ENCODE data around the gene ALKBH2.

Gene ALKBH2

DNA sequence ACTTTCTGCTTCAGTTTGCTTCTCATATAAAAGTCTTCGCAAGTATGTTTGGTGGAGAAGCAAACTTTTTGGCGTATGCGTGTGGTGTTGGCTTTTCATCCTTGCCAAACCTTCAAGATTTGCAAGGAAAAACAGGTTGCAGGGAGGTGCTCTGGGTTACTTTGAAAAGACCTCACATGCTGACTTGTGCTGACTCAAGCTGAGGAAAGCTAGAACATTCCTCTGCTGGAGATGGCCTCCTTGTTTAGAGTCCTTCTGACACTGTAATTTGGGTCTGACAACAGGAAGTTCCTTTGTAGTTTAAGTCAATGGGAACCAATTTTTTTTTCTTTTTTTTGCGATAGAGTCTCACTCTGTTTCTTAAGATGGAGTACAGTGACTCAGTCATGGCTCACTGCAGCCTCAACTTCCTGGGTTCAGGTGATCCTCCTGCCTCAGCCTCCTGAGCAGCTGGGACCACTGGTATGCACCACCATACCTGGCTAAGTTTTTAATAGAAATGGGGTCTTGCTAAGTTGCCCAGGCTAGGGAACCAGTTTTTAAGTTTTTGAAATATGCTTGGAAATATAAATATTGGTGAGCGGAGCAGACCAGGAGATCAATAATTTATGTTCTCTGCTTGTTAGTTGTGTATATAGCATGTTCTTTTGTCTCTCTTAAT is 20.5 kb upstream of the ALKBH2 start:
- no peak for DNase-seq

DNA sequence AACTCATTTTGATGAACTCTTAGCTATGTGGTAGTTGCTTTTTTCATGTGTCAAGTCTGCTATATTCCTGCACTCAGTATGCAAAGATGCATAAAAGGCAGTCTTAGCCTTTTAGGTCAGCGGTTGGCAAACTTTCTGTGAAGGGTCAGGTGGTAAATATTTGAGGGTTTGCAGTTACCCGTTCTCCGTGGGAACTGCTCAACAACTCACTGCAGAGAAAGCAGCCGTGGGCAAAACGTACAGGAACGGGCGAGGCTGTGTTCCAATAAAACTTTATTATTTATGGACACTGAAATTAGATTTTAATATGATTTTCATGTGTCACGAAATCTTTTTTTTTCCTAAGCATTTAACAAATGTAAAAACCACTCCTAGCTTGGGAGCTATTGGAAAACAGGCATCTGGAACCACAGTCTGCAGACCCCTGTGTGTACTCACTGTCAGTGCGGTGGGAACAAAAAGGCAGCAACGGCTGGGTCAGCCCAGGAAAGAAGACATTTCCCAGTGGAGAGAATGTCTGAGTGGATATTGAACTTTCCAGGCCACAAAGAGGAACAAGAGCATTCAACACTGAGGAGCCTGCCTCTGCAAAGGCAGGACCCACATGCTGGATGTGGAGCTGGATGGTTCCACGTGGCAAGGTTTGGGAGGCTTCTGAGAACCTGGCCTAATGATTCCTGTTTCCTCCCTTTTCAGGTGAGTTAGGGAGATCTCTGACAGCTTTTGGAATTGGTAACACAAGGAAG is 19.6 kb upstream of the ALKBH2 start:
- DNase-seq = no peak

DNA sequence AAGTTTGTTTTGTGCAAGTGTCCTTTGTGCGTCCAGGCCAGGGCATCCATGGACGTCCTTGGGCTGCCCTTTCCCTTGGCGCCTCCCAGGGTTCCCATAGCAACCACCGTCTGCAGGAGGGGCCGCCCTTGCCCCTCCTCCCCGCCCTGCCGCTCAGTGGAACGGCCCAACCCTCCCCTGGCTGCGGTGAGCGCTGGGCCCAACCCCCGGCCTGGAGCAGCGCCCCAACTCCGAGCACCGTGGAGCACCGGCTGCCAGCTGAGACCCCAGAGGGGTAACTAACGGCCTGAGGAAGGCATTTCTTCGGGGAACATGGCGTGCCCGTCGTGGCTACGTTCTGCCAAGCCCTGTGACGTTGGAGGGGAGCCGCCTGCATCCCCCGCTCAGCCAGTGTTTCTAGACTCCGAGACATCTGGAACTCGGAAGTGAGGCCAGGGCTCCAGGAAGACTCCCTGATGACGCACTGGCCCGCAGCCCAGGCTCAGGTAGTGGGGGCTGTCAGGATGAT is 17.8 kb upstream of the ALKBH2 start:
- DNase-seq = no peak

DNA sequence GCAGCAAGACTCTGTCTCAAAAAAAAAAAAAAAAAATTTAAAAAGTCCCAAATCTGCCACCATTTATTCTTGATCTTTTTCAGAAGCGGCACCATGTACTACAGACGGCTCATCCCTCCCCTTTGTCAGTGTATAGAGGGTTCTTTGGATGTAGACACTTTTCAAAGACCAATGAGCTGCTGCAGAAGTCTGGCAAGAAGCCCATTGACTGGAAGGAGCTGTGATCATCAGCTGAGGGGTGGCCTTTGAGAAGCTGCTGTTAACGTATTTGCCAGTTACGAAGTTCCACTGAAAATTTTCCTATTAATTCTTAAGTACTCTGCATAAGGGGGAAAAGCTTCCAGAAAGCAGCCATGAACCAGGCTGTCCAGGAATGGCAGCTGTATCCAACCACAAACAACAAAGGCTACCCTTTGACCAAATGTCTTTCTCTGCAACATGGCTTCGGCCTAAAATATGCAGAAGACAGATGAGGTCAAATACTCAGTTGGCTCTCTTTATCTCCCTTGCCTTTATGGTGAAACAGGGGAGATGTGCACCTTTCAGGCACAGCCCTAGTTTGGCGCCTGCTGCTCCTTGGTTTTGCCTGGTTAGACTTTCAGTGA is 16.6 kb upstream of the ALKBH2 start:
- DNase-seq = no peak

DNA sequence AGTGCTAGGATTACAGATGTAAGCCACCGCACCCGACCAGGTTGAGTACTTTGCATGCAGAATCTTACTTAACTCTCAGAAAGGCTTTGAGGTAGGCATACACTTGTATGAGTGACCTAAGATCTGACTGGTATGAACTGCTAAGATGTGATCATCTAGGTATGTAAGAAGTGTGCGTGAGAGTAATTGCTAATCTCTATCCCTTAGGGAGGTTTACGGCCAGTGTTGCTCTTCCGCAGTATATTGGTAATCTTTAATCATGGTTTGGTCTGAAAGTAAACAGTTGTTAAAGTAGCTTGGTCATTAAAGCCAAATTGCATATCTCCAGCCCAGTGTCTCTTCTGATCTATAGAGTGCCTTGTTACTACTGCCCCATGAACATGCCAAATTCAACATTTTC is 11.9 kb upstream of the ALKBH2 start:
- DNase-seq = no peak

DNA sequence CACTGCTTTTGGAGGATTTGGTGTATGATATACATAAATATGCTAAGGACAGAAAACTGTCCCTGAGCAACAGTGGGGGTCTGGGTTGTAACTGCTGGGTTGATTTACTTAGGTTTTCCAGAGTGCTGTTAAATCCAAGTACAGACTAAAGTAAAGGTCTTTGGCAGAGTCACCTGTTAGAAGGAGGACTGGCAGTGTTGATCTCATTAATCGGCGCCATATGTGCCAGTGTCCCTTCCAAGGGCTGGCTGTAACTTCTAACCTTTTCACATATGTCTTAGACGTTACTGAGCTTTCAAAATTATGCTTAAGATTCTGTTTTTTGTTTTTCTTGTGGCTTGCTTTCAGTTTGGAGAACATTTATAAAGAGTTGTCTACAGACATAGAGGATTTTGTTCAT is 9.2 kb upstream of the ALKBH2 start:
- DNase-seq = no peak

DNA sequence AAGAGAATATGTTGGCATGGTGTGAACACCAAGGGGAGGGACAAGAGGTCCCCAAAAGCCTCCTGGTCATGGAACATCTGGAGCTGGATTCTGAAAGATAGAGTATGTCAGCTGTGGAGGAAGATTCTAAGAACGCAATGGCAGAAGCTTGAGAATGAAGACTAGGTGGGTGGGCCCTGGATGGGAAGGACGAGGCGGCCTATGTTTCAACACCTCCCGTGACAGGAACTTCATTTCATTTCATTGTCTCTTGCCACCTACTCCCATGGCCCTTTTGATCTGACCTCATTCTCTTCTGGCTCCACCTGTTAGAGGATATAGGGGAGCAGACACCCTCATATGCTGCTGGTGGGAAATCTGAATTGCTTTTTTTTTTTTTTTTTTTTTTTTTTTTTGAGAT is 7.5 kb upstream of the ALKBH2 start:
- no peak for DNase-seq

DNA sequence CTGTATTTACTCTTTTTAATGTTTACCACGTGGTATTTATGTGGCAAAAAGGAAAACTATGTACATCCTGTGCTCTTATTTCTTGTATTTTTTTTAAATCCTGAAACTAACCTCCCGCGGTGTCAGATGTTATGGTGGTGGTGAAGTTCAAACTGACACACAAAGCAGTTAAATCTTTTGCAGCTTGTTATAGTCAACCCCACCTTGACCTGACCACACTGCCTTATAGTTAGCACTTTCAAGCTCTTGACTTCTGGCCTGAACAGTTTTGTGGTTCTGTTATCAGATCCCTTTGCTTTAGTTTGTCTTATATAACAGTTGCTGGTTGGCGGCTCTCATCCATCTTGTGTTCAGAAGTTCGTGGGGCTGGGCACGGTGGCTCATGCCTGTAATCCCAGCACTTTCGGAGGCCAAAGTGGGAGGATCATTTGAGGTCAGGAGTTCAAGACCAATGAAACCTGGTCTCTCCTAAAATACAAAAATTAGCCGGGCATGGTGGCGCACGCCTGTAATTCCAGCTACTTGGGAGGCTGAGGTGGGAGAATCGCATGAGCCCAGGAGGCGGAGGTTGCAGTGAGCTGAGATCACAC is 6.3 kb upstream of the ALKBH2 start:
- no peak for DNase-seq

DNA sequence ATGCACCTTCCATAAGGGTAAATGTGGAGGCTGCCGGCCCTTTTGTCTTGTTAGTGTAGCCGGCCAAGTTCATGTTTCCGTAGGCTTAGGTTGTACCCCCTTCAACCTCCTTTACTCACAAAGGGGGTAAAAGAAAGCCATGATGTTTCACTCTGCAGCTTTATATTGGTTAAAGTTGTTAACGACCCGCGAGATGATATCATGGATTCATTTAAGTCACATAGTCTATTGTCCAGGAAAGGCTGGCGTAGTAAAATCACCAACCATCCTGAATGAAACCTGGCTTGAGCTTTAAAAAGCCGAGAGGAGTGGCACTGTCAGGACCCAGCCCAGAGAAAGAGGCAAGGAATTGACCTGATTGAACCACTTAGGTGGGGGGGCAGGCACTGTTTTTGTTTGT is 5.4 kb upstream of the ALKBH2 start:
- DNase-seq = no peak

DNA sequence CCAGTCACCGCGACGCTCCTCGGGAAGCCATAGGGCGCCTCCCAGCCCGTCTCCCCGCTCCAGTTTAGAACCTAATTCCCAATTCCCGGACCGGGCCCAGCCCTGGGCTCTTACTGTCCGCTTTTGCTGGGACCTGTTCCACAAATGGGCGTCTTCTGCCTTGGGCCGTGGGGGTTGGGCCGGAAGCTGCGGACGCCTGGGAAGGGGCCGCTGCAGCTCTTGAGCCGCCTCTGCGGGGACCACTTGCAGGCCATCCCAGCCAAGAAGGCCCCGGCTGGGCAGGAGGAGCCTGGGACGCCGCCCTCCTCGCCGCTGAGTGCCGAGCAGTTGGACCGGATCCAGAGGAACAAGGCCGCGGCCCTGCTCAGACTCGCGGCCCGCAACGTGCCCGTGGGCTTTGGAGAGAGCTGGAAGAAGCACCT is 4.9 kb upstream of the ALKBH2 start:
- no peak for DNase-seq

DNA sequence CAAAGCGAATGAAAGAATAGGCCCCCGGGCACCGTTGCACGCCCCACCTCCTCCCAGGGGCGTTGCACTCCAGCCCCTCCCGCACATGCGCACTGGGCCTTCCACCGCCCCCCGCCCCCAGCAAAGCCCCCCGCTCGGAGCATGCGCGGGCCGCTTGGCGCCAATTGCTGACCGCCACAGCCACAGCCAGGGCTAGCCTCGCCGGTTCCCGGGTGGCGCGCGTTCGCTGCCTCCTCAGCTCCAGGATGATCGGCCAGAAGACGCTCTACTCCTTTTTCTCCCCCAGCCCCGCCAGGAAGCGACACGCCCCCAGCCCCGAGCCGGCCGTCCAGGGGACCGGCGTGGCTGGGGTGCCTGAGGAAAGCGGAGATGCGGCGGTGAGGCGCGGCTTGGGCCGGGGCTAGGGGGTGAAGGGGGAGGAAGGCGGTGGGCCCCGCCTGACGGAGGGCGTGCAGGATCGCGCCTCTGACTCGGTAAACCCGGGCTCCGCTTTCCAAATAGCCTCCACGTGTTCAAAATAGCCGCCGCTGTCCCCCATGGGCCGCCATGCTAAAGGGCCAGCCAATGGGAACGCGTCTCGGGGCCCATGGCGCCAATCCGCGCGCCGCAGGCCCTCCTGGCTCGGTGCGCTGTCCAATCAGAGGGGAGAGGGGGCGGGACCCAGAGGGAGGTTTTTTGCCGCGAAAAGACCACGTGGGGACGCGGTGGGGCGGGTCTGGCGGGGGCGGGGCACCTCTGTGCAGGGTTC is 4.3 kb upstream of the ALKBH2 start, which contains the start of gene UNG:
Gene UNG (plus strand): TSS at position 163 of the 748 bp plus-strand sequence. CDS start 83 bp downstream, at position 246.
- peak; percentile 72 for DNase-seq

DNA sequence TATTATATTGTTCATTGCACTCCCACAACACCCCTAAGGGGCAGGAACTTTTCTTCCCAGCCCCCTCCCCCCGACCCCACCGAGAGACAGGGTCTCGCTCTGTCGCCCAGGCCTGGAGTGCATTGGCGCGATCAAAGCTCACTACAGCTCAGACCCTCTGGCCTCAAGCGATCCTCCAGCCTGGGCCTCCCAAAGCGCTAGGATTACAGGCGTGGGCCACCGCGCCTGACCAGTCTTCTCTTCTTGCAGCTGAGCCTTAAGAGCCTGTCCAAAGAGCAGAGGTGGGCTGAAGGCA is 3.8 kb upstream of the ALKBH2 start:
- DNase-seq = no peak

DNA sequence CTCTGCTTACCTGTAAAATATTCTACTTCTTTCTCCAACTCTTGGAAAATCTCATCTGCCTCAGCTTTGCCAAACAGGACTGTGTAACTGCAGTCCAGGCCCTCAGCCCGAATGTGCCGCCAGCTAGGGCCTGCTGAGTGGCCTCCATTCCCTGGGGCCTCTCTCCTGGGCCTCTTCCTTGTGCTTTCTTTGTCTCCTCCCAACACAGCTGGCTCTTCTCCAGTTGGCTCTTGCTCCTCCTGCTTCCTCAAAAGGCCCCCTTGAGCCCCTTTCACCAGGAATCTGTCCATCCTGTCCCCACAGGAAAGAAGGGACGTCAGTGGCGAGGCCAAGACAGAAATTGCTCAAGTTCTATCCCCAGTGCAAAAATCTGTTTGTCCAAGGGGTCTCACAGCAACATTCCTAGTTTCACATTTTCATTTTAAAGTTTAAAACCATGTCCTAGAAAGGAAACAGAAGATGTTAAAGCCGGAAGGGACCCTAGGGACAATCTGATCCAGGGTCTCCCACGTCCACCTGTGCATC is 713 bp downstream of the ALKBH2 start:
- no peak for DNase-seq

DNA sequence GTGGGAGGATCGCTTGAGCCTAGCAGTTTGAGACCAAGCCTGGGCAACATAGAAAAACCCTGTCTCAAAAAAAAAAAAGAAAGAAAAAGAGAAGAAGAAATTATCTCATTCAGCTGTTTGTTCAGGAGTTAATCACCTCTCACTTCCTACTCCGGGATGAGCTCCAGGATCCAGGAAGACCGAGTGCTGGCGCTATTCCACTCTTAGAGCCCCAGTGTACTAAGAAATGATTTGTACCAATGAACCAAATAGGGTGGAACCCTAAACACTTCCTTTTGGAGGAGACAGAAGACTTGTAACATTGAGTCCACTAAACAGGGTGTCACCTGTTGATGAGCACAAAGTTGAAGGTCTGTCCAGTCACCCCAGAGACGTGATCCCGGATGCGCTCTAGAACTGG is 3.6 kb downstream of the ALKBH2 start:
- DNase-seq = no peak

DNA sequence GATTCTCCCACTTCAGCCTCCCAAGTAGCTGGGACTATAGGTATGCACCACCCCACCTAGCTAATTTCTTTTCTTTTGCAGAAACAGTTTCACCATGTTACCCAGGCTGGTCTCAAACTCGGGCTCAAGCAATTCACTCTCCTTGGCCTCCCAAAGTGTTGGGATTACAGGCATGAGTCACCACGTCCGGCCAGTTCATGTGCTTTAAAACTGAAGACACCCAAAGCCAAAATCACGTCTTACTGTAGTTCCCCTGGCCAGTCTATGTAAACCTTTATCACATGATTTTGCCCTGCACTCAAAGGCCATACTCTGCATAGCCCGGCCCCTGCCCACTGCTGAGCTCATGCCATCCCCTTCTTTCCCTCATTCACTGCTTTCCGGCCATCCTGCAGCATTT is 4.5 kb downstream of the ALKBH2 start:
- no peak for DNase-seq

DNA sequence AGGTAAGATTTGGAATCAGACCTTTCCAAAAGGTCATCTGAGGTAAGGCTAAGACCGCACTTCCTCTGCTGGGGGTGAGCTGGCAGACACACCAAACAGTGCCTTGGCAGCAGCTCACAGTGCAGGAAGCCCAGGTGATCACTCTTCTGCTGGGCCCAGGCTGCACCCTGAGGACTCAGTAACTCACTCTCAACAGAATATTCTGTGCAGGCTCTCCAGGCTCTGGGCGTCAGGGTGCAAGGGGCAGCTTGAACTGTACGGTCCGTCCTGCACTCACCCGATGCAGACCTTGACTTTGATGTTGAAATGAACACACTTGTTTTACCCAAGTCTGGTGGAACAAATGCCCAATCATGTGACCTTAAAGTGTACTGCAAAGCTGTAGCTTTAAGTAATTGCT is 6.0 kb downstream of the ALKBH2 start:
- DNase-seq = no peak

DNA sequence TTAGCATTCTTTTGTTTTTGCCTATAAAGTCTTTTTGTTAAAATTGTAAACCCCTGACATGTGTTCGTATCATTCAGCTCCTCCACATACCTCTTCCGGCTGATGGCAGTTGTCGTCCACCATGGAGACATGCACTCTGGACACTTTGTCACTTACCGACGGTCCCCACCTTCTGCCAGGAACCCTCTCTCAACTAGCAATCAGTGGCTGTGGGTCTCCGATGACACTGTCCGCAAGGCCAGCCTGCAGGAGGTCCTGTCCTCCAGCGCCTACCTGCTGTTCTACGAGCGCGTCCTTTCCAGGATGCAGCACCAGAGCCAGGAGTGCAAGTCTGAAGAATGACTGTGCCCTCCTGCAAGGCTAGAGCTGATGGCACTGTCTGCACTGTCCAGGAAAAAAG is 7.7 kb downstream of the ALKBH2 start:
- DNase-seq = no peak

DNA sequence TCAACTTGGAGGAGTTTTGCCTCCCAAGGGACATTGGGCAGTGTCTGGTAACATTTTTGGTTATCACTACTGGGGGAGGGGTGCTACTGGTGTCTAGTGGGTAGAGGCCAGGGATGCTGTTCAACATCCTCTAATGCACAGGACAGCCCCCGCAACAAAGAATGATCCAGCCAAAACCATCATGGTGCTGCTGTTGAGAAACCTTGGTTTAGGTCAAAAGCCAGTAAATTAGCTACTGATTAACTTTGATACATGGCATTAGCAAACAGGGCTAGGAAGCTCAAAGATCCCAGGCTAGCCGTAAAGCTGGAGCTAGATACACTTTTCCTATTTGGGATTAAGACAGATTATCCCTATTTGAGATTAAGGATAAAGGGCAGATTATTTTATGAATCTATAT is 8.8 kb downstream of the ALKBH2 start:
- no peak for DNase-seq

DNA sequence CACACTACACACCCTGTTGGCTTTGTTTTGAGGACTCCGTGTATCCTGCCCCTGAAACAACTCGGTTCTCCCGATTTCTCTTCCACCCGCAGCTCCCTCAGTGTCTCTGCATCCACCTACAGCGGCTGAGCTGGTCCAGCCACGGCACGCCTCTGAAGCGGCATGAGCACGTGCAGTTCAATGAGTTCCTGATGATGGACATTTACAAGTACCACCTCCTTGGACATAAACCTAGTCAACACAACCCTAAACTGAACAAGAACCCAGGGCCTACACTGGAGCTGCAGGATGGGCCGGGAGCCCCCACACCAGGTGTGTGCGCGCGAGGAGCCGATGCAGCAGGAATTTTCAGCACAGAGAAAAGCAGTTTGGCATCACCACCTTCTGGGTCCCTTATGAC is 10.5 kb downstream of the ALKBH2 start:
- no peak for DNase-seq

DNA sequence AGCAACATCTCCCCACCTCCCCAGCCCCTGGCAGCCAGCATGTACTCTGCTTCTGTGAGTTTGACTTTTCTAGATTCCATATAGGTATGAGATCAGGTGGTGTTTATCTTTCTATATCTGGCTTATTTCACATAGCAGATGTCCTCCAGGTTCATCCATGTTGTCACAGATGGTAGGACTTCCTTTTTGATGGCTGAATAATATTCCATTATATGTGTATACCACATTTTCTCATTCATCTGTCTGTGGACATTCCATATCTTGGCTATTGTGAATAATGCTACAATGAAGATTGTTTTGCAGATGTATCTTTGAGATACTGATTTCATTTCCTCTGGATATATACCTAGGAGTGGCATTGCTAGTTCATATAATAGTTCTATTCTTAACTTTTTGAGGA is 18.4 kb downstream of the ALKBH2 start:
- DNase-seq = no peak

DNA sequence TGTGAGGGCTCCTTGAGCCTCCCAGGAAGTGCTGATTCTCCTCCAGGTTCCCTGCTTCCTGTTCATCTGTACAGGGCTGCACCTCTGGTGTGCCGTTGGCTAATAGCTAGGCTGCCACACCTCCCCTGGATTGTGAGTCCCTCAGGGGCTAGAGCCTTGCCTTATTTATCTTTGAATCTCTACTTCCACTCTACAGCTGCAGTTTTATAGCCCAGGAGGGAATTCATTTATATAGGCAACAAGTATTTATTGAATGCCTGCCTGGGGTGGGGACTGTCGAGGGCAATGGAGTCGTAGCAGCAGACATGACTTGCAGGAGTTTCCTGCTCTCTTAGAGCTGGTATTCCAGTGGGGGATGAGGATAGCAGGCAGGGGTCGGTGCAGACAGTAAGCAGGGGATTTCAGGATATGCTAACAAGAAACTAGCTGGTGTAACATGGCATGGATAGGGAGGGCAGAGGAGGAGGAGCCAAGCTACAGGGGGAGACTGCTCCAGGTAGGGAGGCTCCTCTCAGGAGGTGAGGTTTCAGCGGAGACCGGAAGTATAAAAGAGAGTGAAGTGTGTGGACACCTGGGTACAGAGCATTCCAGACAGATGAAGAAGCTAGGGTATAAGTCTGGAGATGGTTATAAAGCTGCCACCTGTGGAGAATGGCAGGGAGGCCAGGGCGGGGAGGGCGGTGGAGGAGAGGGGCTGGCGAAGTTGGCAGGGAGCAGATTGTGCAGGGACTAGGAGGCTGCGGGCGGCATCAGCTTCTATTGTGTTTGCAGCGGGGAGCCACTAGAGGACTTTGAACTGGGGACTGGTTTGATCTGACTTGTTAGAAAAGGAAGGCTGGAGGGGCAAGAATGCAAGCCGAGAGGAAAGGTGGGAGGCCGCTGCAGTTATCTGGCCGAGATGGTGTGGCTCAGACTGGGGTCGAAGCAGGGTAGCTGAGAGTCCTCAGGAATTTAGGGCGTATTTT is 23.7 kb downstream of the ALKBH2 start:
- no peak for DNase-seq

DNA sequence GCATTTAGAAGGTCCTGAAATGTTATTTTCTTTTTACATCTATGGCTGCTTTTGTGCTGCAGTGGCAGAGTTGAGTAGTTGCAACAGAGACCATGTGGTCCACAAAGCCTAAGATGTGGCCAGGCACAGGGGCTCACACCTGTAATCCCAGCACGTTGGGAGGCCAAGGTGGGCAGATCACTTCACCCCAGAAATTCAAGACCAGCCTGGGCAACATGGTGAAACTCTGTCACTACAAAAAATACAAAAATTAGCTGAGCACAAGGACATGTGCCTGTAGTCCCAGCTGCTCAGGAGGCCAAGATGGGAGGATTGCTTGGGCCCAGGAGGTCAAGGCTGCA is 27.4 kb downstream of the ALKBH2 start:
- DNase-seq = no peak
